SU-DHL-6 (cell line): Measurements from ENCODE around the gene PDZD7.

Source experiments
- H2AFZ ChIP-seq: fragments of 200-600 bp; sonication (generic); 2 replicates; pipeline ENCODE4 v1.6.1; 2014; ENCODE audit warnings: low read depth, mild to moderate bottlenecking, moderate library complexity, mixed read lengths, antibody characterized with exemption, low read length; ENCODE audit not compliant: severe bottlenecking
- H3F3A ChIP-seq: fragments of 200-600 bp; shearing (Covaris generic); 2 replicates; pipeline ENCODE4 v1.6.0; 2016; ENCODE audit warnings: antibody characterized with exemption, mild to moderate bottlenecking; ENCODE audit not compliant: insufficient read depth
- H3K27ac ChIP-seq: fragments of 200-600 bp; sonication (generic); 2 replicates; pipeline ENCODE4 v1.5.1; 2016; ENCODE audit warnings: low read depth, mild to moderate bottlenecking, low read length, moderate library complexity, mixed read lengths
- H3K27me3 ChIP-seq: fragments of 200-600 bp; sonication (generic), shearing (Covaris generic); 2 replicates; pipeline ENCODE4 v1.6.0; 2014; ENCODE audit warnings: mild to moderate bottlenecking, low read length
- H3K36me3 ChIP-seq: fragments of 200-600 bp; sonication (generic); 2 replicates; pipeline ENCODE4 v1.6.1; 2014; ENCODE audit warnings: mild to moderate bottlenecking, low read length, mixed read lengths
- H3K4me2 ChIP-seq: fragments of 300-600, 200-600 bp; shearing (Covaris generic), sonication (generic); 2 replicates; pipeline ENCODE4 v1.6.0; 2014; ENCODE audit warnings: low read length, low read depth, mild to moderate bottlenecking; ENCODE audit not compliant: poor library complexity, severe bottlenecking
- H3K4me3 ChIP-seq: fragments of 200-600 bp; sonication (generic); 2 replicates; pipeline ENCODE4 v1.5.1; 2014; ENCODE audit warnings: antibody characterized with exemption, low read length, mild to moderate bottlenecking, mixed read lengths; ENCODE audit not compliant: insufficient read depth, poor library complexity, severe bottlenecking
- H3K79me2 ChIP-seq: fragments of 200-600 bp; sonication (generic); 2 replicates; pipeline ENCODE4 v1.6.1; 2014; ENCODE audit warnings: mild to moderate bottlenecking, low read length, moderate library complexity; ENCODE audit not compliant: insufficient read depth
- H3K9ac ChIP-seq: fragments of 200-600 bp; sonication (generic); 2 replicates; pipeline ENCODE4 v1.7.0; 2014; ENCODE audit warnings: mild to moderate bottlenecking, low read length
- H3K9me2 ChIP-seq: fragments of 200-600 bp; sonication (generic); replicated peaks from 2 replicates; pipeline ENCODE4 v1.6.1; 2014; ENCODE audit warnings: low read length; ENCODE audit not compliant: insufficient read depth
- H3K9me3 ChIP-seq: fragments of 200-600 bp; sonication (generic); 2 replicates; pipeline ENCODE4 v1.6.1; 2014; ENCODE audit warnings: low read length, mixed read lengths; ENCODE audit not compliant: insufficient read depth
- H4K20me1 ChIP-seq: fragments of 200-600 bp; sonication (generic); 2 replicates; pipeline ENCODE4 v1.6.1; 2014; ENCODE audit warnings: low read depth, mild to moderate bottlenecking, antibody characterized with exemption, low read length, moderate library complexity, mixed read lengths
- EZH2phosphoT487 ChIP-seq: fragments of 200-600 bp; sonication (generic), shearing (Covaris generic); conservative IDR thresholded peaks from 2 replicates; pipeline ENCODE4 v1.6.1; 2018; ENCODE audit warnings: mild to moderate bottlenecking, antibody characterized with exemption, low read length, moderate library complexity, mixed read lengths
- TF ChIP-seq, protein P1 (sequence below): fragments of 200-600 bp; sonication (generic); IDR thresholded peaks from one replicate; pipeline ENCODE4 v1.5.1; 2017; ENCODE audit warnings: antibody characterized with exemption, mild to moderate bottlenecking, low read length, moderate library complexity; ENCODE audit not compliant: insufficient read depth, poor library complexity, severe bottlenecking

Gene PDZD7

DNA sequence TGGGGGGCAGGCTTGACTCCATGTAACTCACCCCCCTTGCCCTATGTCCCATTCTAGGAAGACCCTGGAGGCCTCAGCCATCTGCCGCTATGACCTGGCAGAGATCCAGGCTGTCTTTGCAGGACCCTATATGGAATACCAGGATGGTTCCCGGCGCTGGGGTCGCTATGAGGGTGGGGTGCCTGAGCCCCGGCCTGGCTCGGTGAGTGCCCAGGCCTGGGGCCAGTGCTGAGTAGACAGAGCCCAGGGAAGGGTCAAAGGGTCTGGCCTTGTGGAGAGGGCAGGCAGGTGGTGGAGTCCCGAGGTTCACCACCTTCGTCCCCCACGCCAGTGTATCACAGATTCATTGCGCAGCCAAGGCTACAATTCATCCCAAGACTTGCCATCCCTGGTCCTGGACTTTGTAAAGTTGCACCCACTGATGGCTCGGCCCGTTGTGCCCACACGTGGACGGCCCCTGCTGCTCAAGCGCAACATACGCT lies 51.1 kb downstream of the PDZD7 start:
- no peak for TF ChIP-seq EZH2phosphoT487
- TF ChIP-seq, protein P1, sequence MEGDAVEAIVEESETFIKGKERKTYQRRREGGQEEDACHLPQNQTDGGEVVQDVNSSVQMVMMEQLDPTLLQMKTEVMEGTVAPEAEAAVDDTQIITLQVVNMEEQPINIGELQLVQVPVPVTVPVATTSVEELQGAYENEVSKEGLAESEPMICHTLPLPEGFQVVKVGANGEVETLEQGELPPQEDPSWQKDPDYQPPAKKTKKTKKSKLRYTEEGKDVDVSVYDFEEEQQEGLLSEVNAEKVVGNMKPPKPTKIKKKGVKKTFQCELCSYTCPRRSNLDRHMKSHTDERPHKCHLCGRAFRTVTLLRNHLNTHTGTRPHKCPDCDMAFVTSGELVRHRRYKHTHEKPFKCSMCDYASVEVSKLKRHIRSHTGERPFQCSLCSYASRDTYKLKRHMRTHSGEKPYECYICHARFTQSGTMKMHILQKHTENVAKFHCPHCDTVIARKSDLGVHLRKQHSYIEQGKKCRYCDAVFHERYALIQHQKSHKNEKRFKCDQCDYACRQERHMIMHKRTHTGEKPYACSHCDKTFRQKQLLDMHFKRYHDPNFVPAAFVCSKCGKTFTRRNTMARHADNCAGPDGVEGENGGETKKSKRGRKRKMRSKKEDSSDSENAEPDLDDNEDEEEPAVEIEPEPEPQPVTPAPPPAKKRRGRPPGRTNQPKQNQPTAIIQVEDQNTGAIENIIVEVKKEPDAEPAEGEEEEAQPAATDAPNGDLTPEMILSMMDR: no peak
- Histone ChIP-seq H2AFZ (no peak overlapping the region), H4K20me1 (no peaks in the 10 kb centered on the region), H3K36me3 (no peaks in the 10 kb centered on the region), H3K9me2 (no peaks in the 10 kb centered on the region), H3K79me2 (no peaks in the 10 kb centered on the region), H3K9ac (no peak overlapping the region), H3K27ac (no peak overlapping the region), H3K4me3 (no peak overlapping the region), H3K27me3 (no peaks in the 10 kb centered on the region), H3F3A (no peaks in the 10 kb centered on the region), H3K4me2 (no peak overlapping the region), H3K9me3 (no peaks in the 10 kb centered on the region)

DNA sequence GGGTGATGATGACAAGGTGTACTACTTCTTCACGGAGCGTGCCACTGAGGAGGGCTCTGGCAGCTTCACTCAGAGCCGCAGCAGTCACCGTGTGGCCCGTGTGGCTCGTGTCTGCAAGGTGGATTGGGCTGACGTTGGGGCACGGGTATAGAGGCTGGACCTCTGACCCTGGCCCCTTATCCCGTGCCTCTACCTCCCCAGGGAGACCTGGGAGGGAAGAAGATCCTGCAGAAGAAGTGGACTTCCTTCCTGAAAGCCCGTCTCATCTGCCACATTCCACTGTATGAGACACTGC lies 52.1 kb downstream of the PDZD7 start:
- H3K4me3 ChIP-seq: no peak overlapping the region
- no peaks in the 10 kb centered on the region for H3K9me3 ChIP-seq
- no peaks in the 10 kb centered on the region for H3K9me2 ChIP-seq
- no peak overlapping the region for H2AFZ ChIP-seq
- H3K36me3 ChIP-seq: no peaks in the 10 kb centered on the region
- H3K9ac ChIP-seq: no peak overlapping the region
- H3F3A ChIP-seq: no peaks in the 10 kb centered on the region
- H3K79me2 ChIP-seq: no peaks in the 10 kb centered on the region
- H4K20me1 ChIP-seq: no peaks in the 10 kb centered on the region
- TF ChIP-seq, protein P1: no peak
- no peak for TF ChIP-seq EZH2phosphoT487
- H3K27me3 ChIP-seq: no peaks in the 10 kb centered on the region
- no peak overlapping the region for H3K27ac ChIP-seq
- no peak overlapping the region for H3K4me2 ChIP-seq

DNA sequence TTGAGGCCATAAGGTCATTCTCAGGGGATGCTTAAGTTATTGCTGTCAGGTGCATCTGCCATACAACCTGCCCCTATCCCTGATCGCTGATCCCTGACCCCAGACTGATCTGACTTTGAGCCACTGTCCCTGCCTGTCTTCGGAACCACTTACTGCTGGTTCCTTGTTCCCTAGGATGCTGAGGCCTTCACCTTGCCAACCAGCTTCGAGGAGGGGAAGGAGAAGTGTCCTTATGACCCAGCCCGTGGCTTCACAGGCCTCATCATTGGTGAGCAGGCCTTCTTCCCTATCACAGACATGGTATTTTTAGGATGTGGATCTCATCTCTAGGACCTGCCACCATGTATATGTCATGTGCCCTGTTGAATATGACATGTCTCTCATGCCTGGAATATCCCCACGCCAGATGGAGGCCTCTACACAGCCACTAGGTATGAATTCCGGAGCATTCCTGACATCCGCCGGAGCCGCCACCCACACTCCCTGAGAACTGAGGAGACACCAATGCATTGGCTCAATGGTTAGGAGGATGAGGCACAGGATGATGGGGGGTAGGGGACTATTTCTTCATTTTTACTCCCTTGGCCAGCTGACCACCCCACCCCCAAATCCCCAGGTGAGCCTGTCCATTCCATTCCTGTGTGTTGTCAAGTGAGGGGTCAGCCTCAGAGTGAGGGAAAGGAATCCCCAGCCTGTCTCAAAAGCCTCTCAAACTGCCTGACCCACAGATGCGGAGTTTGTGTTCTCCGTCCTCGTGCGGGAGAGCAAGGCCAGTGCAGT lies 52.6 kb downstream of the PDZD7 start:
- H3K79me2 ChIP-seq: no peaks in the 10 kb centered on the region
- no peak for TF ChIP-seq EZH2phosphoT487
- TF ChIP-seq, protein P1: no peak
- H3K36me3 ChIP-seq: no peaks in the 10 kb centered on the region
- H3F3A ChIP-seq: no peaks in the 10 kb centered on the region
- H3K27ac ChIP-seq: no peak overlapping the region
- H3K9me2 ChIP-seq: no peaks in the 10 kb centered on the region
- no peaks in the 10 kb centered on the region for H3K9me3 ChIP-seq
- H4K20me1 ChIP-seq: no peaks in the 10 kb centered on the region
- no peak overlapping the region for H3K4me3 ChIP-seq
- no peaks in the 10 kb centered on the region for H3K27me3 ChIP-seq
- H3K4me2 ChIP-seq: no peak overlapping the region
- no peak overlapping the region for H3K9ac ChIP-seq
- H2AFZ ChIP-seq: no peak overlapping the region
